GM10847 (cell line): Measurements from ENCODE around the gene PRDM1.

Source experiments
- POLR2A ChIP-seq: IDR thresholded peaks from 2 replicates; pipeline ENCODE4 v1.6.1; 2011; ENCODE audit not compliant: insufficient read length; ENCODE audit errors: extremely low read depth

PRDM1 gene

GRCh38 chr6:106149472-106150069 lies 63.4 kb downstream of the PRDM1 start:
- TF ChIP-seq POLR2A, result no peak

- TF ChIP-seq POLR2A, result no peak
These were observed 66.8 kb downstream of the PRDM1 start for GRCh38 chr6:106152952-106153351.

DNA sequence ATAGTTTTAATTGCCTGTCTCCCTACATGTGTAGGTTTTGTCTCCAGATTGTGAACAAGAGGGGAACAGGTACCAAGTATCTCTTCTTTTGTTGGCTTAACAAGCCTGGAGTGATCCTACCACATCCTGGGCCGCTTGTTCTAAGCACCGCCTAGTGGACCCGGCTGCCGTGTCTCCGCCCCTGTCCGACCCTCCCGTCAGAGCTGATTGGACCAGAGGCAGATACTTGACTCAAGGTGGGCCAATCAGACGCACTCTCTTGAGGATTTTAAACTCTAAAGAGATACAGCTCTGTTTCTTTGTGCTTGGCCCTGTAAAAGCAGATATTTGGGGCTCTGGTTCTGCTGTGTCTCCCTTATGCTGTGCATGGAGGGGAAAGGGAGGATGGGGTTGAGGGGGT lies 68.2 kb downstream of the PRDM1 start:
- TF ChIP-seq POLR2A, result no peak

- no peak for TF ChIP-seq POLR2A
These were observed 69.2 kb downstream of the PRDM1 start for GRCh38 chr6:106155219-106155830.

- no peak for TF ChIP-seq POLR2A
These were observed 70.3 kb downstream of the PRDM1 start for GRCh38 chr6:106156413-106156812.

- TF ChIP-seq POLR2A, result no peak
These were observed 70.7 kb downstream of the PRDM1 start for GRCh38 chr6:106156863-106157262.

GRCh38 chr6:106158816-106159215 lies 72.7 kb downstream of the PRDM1 start:
- no peak for TF ChIP-seq POLR2A
